Right ventricle myocardium superior (tissue), 1 donor: ENCODE results near the gene NT5C2. TPM values are rescaled to one million over a fixed set of nuclear protein-coding genes. Genes with fewer than 3 reads are reported as not detected.
A peak's percentile ranks its signal among the peaks of the same experiment; 100 is the strongest.
"Not testable (repeated sequence)": the region's sequence is repeated elsewhere in the genome, so short reads cannot be mapped to it uniquely, and the experiment has no call there.

Experiments used
- ATAC-seq: fragments of 200-7000 bp; cut with Tn5 transposase; one replicate; pipeline ENCODE4 v1.9.1; 2020; ENCODE audit warnings: mild to moderate bottlenecking; ENCODE audit not compliant: poor library complexity
- DNase-seq: peaks from one replicate; pipeline ENCODE4 v3.0.0-alpha.2; 2020
- intact Hi-C: fragments of 100-400 bp; cut with DNase I; formaldehyde crosslinking; loops from one replicate; pipeline ENCODE4 v1.11.2; 2022
- total RNA-seq: library from RNA; stranded (reverse); fragmentation: NEBNext Ultra II Directional; extraction: Animal tissue kit (Norgen Biotek cat#: 25700); gene quantifications from one replicate; pipeline ENCODE4 v1.2.1, GENCODE V29; 2021
- donor health status: DM: no; HTN: yes; CAD: no; lungs with severe emphysema.

The NT5C2 gene
- total RNA-seq, 1 donor from 2014 or later = 46.9 TPM

DNA sequence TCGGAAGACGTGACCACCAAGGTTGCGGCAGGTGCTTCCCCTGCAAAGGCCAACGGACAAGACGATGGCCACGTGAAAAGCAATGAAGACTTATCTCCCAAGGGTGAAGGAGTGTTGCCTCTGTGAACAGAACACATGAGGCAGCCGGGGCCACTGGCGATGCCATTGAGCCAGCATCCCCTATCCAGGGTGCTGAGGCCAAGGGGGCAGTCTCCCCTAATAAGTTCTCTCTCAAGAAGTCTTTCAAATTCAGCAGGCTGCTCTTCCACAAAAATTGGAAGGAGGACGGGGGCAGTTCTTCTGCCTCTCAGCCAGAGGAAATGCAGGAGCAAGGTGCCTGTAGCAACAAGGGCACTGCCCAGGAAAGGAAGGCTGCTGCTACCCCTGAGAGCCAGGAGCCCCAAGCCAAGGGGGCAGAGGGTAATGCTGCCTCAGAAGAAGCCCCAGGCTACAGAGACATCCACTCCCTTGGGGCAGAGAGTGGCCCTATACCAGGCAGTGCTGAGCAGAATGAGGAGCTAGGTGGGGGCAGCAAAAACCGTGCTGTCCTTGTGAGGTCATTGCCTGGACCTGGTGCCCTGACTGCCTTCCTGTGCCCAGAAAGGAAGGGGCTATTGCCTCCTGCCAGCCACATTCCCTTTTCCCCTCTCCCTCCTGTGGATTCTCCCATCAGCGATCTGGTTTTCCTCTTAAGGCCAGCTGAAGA, 17.3 kb downstream of the NT5C2 start:
- DNase-seq = no peak
- no peak for ATAC-seq
- intact Hi-C loops = no loop called here

DNA sequence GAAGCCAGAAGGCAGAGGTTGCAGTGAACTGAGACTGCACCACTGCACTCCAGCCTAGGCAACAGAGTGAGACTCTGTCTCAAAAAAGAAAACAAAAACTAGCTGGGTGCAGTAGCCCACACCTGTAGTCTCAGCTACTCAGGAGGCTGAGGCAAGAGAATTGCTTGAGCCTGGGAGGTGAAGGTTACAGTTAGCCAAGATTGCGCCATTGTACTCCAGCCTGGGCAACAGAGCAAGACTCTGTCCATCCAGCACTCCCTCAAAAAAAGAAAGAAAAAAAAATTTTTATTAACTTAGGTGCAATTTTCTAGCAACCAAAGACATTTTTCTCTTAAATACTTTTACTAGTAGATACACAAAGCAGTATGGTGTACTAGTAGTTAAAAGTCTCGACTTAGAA, 18.7 kb downstream of the NT5C2 start:
- intact Hi-C loops = not testable (repeated sequence)

GRCh38 chr10:103171278-103171677, 21.8 kb downstream of the NT5C2 start:
- ATAC-seq (no peak), DNase-seq (no peak)
- intact Hi-C loops = no loop called here

More for the DNA sequence above, 18.7 kb downstream of the NT5C2 start:
- ATAC-seq, DNase-seq: not testable (repeated sequence)

DNA sequence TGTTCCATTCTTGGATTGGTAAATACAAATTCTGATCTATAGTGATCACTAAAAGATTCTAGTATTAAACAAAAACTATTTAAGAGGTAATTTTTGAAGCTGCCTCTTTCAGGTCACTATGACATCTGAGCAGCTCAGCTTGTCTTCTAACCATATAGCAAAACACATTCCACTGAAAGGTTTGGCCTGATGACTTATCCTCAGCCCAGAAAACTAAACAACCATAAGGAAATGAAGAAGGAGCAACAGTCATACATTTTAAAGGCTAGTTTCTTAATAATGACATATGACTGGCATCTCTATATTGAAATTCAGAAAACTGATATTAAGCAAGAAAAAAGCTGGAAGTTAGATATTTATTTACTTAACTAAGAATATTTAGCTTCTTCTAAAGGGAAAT, 24.6 kb downstream of the NT5C2 start:
- intact Hi-C loops = no loop called here
- DNase-seq (no peak), ATAC-seq (no peak)

- intact Hi-C loops, DNase-seq, ATAC-seq: not testable (repeated sequence)
These were observed 25.5 kb downstream of the NT5C2 start for GRCh38 chr10:103167554-103167953.

GRCh38 chr10:103166523-103166922, 26.5 kb downstream of the NT5C2 start:
- no peak for ATAC-seq
- intact Hi-C loops = no loop called here
- no peak for DNase-seq

DNA sequence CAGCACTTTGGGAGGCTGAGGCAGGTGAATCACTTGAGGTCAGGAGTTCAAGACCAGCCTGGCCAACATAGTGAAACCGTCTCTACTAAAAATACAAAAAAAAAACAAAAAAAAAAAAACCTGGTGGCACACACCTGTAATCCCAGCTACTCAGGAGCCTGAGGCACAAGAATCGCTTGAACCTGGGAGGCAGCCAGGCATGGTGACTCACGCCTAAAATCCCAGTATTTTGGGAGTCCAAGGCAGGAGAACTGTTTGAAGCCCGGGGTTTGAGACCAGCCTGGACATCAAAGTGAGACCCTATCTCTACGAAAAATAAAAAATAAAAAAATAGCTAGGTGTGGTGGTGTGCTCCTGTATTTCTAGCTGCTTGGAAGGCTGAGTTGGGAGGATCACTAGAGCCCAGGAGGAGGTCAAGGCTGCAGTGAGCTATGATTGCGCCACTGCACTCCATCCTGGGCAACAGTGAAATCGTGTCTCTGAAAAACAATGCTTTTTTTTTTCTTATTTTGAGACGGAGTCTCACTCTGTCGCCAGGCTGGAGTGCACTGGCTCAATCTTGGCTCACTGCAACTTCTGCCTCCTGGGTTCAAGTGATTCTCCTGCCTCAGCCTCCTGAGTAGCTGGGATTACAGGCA, 29.2 kb downstream of the NT5C2 start:
- DNase-seq, intact Hi-C loops, ATAC-seq: not testable (repeated sequence)

- intact Hi-C loops = no loop called here
- ATAC-seq = no peak
- no peak for DNase-seq
These were observed 35.8 kb downstream of the NT5C2 start for GRCh38 chr10:103157246-103157645.

GRCh38 chr10:103155471-103156085, 37.5 kb downstream of the NT5C2 start:
- ATAC-seq = peak; percentile 6
- intact Hi-C loops = no loop called here
- DNase-seq = no peak

DNA sequence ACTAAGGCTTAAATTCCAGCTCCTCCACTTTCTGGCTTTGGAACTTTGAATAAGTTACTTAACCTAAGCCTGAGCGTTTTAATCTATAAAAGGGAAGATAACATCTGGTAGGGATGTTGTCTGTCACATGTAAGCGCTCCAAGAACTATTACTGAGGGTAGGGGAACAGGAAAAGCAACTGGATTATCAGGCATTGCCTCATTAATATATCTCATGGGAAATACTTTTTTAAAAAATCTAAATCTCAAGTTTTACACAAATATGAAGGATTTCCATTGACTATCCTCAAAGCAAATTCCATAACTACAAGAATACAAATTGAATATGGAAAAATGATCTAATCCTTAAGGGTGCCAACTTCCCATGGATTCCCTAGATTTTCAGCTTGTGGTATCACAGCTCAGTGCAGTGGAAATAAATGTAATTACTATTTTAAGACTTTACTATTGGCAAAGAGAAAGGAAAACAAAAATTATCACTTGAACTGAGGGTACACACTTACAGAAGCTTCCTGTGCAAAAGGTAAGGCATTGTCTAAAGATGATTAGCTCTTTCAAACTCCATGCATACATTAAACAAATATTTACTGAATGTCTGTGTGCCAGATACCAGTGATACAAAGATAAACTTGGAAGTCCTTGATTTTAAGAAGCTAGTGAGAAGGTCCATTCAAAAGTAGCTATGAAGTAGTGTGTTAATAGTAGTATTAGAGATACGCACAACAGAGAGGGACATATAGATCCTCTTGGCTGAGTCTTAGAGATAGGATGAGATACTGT, 38.4 kb downstream of the NT5C2 start:
- intact Hi-C loops = no loop called here
- DNase-seq (no peak), ATAC-seq (peak; percentile 61)

DNA sequence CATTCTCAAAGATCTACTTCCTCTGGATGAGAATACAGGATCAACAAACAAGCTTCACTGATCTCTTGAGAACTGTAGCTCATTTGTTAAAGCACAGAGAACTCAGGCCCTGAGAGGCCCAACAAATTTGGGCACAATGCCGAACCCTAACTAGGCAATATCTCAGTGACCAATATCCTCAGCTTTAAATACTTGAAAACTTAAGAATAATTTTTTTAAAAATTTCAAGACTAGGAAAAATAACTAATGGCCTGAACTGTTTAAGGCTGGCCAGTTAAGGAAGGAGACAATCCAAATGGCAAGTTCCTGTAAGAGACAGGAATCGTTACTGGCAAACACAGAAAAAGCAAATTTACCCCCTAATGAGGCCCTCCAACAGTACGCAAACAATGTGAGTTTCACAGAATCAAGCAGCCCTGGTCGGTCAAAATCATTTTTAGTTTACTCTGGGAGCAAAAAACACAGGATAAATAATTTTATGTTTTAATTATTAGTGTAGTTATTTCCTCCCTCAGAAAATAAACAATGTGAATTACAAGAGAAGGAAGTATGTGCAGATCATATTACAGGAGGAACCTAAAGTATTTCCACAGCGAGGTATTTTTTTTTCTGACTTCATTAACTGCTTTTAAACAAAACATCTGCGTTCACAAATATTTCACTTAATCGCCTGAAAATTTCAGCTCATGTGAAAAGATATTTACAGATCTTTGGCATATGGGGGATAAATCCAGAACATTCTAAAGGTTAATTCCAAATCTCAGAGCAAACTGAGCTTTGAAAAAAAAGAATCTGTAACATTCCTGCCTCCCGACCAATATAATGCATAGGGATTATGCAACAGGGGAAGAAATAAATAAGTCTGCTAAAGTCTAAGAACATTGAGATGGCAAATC, 39.5 kb downstream of the NT5C2 start:
- intact Hi-C loops = no loop called here
- DNase-seq (no peak), ATAC-seq (peak; percentile 68)

GRCh38 chr10:103149991-103150622, 43.0 kb downstream of the NT5C2 start:
- ATAC-seq (no peak), DNase-seq (no peak)
- intact Hi-C loops = no loop called here

- intact Hi-C loops = no loop called here
- DNase-seq (no peak), ATAC-seq (no peak)
These were observed 45.4 kb downstream of the NT5C2 start for GRCh38 chr10:103147645-103148044.

- peak; percentile 50 for DNase-seq
- peak; percentile 89 for ATAC-seq
These were observed 47.1 kb downstream of the NT5C2 start for GRCh38 chr10:103145860-103146466.

DNA sequence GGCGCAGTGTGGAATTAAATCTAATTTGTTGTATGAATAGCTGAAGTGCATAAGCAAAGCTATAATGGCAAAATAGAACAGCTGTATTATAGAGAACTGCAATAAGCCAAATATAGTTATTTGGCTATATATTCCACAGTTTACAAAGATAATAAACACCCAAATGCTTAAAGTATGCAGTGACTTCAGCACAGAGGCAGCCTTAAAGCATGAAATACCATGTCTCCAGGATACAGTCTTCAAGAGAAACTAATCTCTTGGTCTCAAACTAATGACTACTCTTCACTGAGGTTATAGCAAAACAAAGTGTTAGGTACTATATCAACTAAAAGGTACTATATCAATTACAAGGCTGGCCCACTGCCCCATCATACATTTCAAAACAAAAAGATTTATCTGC, 48.0 kb downstream of the NT5C2 start:
- intact Hi-C loops = no loop called here
- DNase-seq (no peak), ATAC-seq (no peak)

More at GRCh38 chr10:103145860-103146466, 47.1 kb downstream of the NT5C2 start:
- intact Hi-C loops = no loop called here

DNA sequence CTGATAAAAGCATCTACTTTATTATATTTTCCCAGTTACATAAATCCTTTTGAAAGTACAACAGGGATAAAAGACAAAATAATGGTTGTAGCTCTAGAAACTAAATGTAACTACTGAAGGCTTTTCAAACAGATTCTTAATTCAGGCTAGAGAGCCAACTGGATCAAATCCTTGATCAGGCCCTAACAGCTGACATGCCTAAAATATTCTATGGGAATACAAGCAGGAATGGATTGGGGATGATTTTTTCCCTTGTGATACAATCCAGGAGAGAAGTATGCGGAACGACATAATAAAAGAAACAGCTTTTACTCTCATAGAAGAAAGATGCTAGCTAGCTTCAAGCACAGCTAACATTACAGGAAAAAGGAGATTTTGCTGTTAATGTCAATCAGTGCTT, 49.0 kb downstream of the NT5C2 start:
- intact Hi-C loops = no loop called here
- DNase-seq (no peak), ATAC-seq (no peak)

- DNase-seq, intact Hi-C loops, ATAC-seq: not testable (repeated sequence)
These were observed 49.4 kb downstream of the NT5C2 start for GRCh38 chr10:103143641-103144040.
